SK-N-SH treated with all-trans-retinoic acid at 6 μM for 48 hours (cell line): Measurements from ENCODE around the gene OTOF.

Experiments used
- ARNTL ChIP-seq: fragments of 450-650 bp; formaldehyde crosslinking; IDR thresholded peaks from 2 replicates; pipeline ENCODE4 v1.5.0; 2020; ENCODE audit warnings: low read depth, mild to moderate bottlenecking, moderate library complexity, borderline replicate concordance
- CSDC2 ChIP-seq: fragments of 250-450 bp; sonication (Bioruptor Pico); IDR thresholded peaks from 2 replicates; pipeline ENCODE4 v1.5.0; 2020; ENCODE audit warnings: mild to moderate bottlenecking, moderate library complexity
- ISL1 ChIP-seq: fragments of 250-450 bp; sonication (Bioruptor Pico); IDR thresholded peaks from 2 replicates; pipeline ENCODE4 v2.1.2; 2022; ENCODE audit warnings: mild to moderate bottlenecking, moderate library complexity
- PPARA ChIP-seq: fragments of 250-450 bp; sonication (Bioruptor Pico); IDR thresholded peaks from 2 replicates; pipeline ENCODE4 v1.5.0; 2020; ENCODE audit warnings: mild to moderate bottlenecking, borderline replicate concordance
- RARB ChIP-seq: fragments of 250-450 bp; sonication (Bioruptor Pico); IDR thresholded peaks from 2 replicates; pipeline ENCODE4 v1.8.0; 2021; ENCODE audit warnings: mild to moderate bottlenecking, moderate library complexity
- ZFP3 ChIP-seq: fragments of 250-450 bp; sonication (Bioruptor Pico); IDR thresholded peaks from 2 replicates; pipeline ENCODE4 v1.5.0; 2020; ENCODE audit warnings: mild to moderate bottlenecking, moderate library complexity
- TF ChIP-seq, protein P1 (sequence below): fragments of 250-450 bp; sonication (Bioruptor Pico); IDR thresholded peaks from 2 replicates; pipeline ENCODE4 v1.5.1; 2021; ENCODE audit warnings: mild to moderate bottlenecking, moderate library complexity
- TF ChIP-seq, protein P2 (sequence below): fragments of 250-450 bp; sonication (Bioruptor Pico); IDR thresholded peaks from 2 replicates; pipeline ENCODE4 v1.8.0; 2020; ENCODE audit warnings: mild to moderate bottlenecking, moderate library complexity, borderline replicate concordance

DNA sequence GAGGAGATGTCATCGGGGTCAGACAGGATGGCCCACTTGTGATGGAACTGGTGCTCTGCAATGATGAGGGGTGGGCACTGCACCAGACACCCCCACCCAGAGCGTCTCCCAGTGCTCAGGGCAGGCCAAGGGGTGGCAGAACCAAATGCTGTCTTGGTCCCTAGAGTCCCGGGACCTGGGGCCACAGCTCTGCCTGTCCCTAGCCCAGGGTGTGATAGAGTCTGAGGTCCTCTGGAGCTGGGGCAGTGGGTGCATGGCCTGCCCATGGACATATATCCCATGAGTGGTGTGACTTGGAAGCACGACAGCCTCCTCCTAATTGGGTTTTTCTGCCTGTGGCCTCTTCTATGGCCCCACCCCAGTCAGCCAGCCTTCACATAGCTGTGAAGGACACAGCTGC, 6.7 kb upstream of the OTOF start:
- TF ChIP-seq ARNTL (CRISPR knock-in tag), result no peak
- no peak for TF ChIP-seq RARB (CRISPR knock-in tag)
- TF ChIP-seq, protein P1, sequence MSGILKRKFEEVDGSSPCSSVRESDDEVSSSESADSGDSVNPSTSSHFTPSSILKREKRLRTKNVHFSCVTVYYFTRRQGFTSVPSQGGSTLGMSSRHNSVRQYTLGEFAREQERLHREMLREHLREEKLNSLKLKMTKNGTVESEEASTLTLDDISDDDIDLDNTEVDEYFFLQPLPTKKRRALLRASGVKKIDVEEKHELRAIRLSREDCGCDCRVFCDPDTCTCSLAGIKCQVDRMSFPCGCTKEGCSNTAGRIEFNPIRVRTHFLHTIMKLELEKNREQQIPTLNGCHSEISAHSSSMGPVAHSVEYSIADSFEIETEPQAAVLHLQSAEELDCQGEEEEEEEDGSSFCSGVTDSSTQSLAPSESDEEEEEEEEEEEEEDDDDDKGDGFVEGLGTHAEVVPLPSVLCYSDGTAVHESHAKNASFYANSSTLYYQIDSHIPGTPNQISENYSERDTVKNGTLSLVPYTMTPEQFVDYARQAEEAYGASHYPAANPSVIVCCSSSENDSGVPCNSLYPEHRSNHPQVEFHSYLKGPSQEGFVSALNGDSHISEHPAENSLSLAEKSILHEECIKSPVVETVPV (CRISPR knock-in tag), result no peak
- TF ChIP-seq ZFP3 (CRISPR knock-in tag), result no peak
- TF ChIP-seq ISL1 (CRISPR knock-in tag), result no peak
- TF ChIP-seq, protein P2, sequence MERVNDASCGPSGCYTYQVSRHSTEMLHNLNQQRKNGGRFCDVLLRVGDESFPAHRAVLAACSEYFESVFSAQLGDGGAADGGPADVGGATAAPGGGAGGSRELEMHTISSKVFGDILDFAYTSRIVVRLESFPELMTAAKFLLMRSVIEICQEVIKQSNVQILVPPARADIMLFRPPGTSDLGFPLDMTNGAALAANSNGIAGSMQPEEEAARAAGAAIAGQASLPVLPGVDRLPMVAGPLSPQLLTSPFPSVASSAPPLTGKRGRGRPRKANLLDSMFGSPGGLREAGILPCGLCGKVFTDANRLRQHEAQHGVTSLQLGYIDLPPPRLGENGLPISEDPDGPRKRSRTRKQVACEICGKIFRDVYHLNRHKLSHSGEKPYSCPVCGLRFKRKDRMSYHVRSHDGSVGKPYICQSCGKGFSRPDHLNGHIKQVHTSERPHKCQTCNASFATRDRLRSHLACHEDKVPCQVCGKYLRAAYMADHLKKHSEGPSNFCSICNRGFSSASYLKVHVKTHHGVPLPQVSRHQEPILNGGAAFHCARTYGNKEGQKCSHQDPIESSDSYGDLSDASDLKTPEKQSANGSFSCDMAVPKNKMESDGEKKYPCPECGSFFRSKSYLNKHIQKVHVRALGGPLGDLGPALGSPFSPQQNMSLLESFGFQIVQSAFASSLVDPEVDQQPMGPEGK (CRISPR knock-in tag), result no peak
- TF ChIP-seq PPARA (CRISPR knock-in tag), result no peak
- no peak for TF ChIP-seq CSDC2 (CRISPR knock-in tag)
